HG03457 (cell line): ENCODE results near the gene UGT2B11.
"Not testable (repeated sequence)": the region's sequence is repeated elsewhere in the genome, so short reads cannot be mapped to it uniquely, and the experiment has no call there.

Source experiments
- ATAC-seq: cut with Tn5 transposase; IDR thresholded peaks from one replicate; pipeline ENCODE4 v1.9.1; 2021; ENCODE audit warnings: moderate number of reproducible peaks; ENCODE audit not compliant: unreplicated experiment

Gene UGT2B11

DNA sequence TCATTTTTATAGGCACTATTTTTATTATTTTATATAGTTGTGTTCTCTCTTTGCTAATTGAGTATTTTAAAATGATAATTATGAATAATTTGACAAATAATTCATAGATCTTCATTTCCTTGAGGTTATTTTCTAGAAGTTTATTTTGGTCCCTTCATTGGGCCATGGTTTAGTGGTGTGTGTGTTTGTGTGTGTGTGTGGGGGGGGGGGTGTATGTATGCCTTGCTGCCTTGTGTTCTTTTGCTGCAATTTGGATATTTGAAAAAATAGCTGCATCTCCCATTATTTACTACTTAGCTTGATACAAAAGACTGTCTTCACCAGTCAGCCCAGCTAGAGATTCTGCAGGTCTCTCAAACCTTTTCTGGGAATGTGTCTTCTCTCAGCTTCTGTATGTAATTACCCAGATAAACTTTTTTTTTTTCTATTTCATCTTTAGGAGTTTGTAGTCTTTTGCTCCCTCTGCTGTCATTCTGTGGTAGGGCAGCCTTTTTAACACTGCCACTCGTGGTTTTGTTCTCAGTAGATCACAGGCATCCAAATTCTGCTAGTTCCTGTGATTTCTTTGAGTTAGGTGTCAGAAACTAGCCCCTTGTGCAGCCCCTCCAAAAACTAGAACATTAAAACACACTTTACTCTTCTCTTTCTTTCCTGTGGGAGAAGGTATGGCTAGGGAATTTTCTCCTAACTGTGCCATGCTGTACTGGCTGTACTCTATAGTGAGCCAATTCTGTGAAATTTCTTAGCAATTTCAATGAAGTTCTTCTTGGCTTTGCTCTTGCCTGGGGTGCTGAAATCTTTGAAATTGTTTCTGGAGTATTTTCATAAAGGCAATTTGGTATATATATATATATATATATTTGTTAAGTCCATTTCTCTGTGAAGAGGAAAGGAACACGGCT is 44.1 kb downstream of the UGT2B11 start:
- ATAC-seq = not testable (repeated sequence)

DNA sequence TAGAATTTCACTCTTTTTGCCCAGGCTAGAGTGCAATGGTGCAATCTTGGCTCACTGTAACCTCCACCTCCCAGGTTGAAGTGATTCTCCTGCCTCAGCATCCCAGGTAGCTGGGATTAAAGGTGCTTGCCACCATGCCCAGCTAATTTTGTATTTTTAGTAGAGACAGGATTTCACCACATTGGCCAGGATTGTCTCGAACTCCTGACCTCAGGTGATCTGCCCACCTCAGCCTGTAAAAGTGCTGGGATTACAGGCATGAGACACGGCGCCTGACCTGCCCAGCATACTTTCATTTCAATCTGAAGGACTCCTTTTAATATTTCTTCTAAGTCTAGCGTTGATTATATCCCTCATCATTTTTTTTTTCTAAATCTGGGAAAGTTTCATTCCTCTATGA is 45.4 kb downstream of the UGT2B11 start:
- ATAC-seq = not testable (repeated sequence)

DNA sequence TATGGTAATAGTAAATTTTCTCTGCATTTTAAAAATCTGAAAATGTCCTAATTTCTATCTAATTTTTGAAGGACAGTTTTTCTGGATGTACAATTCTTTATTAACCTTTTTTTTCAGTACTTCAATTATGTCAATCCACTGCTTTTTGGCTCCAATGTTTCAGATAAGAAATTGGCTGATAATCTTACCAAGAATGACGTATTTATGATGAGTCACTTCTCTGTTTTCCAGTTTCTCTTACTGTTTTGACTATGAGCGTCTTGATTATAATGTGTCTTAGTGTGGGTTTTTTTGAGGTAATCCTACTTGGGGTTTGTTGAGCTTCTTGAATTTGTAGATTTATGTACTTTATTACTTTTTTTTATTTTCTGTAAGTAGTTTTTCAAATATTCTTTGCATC is 47.2 kb downstream of the UGT2B11 start:
- no peak for ATAC-seq

DNA sequence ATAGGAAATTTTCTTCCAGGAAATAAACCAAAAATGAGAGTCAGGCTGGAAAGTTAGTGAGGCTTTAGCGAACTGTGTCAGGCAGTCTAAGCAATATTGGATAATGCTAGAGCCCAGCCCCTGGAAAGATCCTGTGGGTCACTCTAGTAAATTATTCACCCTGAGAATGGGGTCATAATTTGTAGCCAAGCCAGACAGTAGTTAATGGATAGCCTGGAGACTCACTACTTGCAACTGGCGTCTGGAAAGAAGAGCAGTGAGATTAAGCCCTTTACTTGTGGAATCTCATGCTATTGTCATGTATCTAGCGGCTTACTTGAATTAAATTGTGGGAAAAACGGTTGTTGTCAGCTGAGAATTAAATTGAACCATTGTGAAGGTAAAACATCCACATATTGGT is 48.2 kb downstream of the UGT2B11 start:
- not testable (repeated sequence) for ATAC-seq

DNA sequence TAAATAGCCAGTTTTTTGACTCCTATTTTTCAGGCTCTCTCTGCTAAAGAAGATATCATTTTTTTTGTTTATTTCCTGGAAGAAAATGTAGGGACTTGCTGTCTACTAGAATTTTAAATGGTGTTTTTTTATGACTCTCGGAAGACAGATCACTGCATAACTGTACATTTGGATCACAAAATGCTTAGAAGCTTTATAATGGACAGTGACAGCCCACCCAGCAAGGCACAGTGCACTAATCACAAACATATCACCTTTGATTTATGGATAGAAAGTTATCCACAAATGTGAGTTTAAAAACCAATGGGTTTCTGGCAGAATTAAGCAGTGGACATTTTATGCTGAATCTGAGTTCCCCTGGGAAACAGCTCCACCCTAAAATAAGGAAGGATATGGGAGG is 48.8 kb downstream of the UGT2B11 start:
- not testable (repeated sequence) for ATAC-seq

DNA sequence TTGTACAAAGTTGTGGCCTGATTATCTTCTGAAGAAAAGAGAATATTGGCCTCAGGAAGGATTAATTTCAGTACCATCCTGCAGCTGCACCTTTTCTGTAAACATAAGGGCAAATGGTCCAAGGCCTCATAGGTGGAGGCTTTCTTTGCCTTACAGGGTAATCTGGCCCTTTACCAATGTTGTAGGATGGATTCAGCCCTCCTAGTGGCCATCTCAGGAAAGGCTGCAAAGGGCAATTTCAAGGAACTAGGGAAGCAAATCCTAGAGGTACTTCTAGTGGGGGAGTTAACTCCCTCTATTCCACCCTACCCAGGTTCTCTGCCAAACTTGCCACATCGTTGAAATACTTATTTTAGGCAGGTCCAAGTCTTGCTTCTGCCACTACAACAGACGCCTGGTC is 57.6 kb downstream of the UGT2B11 start:
- ATAC-seq = no peak

DNA sequence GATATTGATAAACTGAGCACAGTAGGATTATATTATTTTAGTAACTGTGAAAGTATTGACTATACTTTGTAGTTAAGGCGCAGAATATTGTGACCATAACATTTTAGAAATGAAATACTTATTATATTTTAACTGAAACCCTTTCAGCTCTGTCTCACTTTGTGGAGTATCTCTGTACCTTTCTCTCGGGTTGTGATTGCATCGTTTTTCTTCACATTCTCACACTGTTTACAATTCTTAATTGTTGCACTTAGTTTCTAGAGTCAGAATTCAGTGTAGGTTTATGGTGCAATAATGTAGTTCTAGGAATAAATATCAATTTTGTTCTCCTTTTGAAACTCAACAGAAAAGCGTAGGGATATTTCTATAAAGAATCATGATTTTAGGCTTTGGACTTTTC is 60.5 kb downstream of the UGT2B11 start:
- ATAC-seq = no peak
